Coronary artery (tissue), 2 donors: ENCODE data around the gene KRT81.

Experiments used
- DNase-seq: peaks from one replicate; pipeline ENCODE4 v3.0.0-alpha.2; 2017; ENCODE audit warnings: low spot score
- H3K27ac ChIP-seq, 2 donors: fragments of 200-600 bp; sonication (generic); one replicate each; pipeline ENCODE4 v1.5.1; 2016 to 2019
- H3K4me3 ChIP-seq: fragments of 200-600 bp; sonication (generic); 2 replicates; pipeline ENCODE4 v1.5.1; 2016; ENCODE audit warnings: mild to moderate bottlenecking, moderate library complexity
- CTCF ChIP-seq: fragments of 200-600 bp; sonication (generic); IDR thresholded peaks from one replicate; pipeline ENCODE4 v1.5.1; 2019; ENCODE audit warnings: antibody characterized with exemption

KRT81 gene

GRCh38 chr12:52323416-52324152 lies 32.2 kb upstream of the KRT81 start:
- no peak for TF ChIP-seq CTCF
- H3K4me3 ChIP-seq, result no peak overlapping the region
- no peak for DNase-seq
- no peak overlapping the region for H3K27ac ChIP-seq

GRCh38 chr12:52323001-52323400 lies 31.7 kb upstream of the KRT81 start:
- Histone ChIP-seq H3K4me3 (no peak overlapping the region), H3K27ac (no peak overlapping the region)
- DNase-seq, result no peak
- no peak for TF ChIP-seq CTCF

- no peak overlapping the region for H3K4me3 ChIP-seq
- no peak for DNase-seq
- no peak for TF ChIP-seq CTCF
- H3K27ac ChIP-seq, result no peak overlapping the region
These were observed 30.7 kb upstream of the KRT81 start for GRCh38 chr12:52322069-52322468.

GRCh38 chr12:52321418-52321817 lies 30.1 kb upstream of the KRT81 start:
- no peak for TF ChIP-seq CTCF
- no peak overlapping the region for H3K4me3 ChIP-seq
- H3K27ac ChIP-seq, result no peak overlapping the region
- DNase-seq, result peak; percentile 47

GRCh38 chr12:52320784-52321400 lies 29.6 kb upstream of the KRT81 start, which contains the start of gene KRT83:
Gene KRT83, minus strand, starts transcription at chr12:52321398. Its CDS starts 63 bp downstream, at chr12:52321335.
- TF ChIP-seq CTCF, result no peak
- H3K27ac ChIP-seq, result no peak within 1 kb of the TSS
- no peak within 1 kb of the TSS for H3K4me3 ChIP-seq
- DNase-seq, result peak; percentile 28

GRCh38 chr12:52319097-52319496 lies 27.8 kb upstream of the KRT81 start:
- Histone ChIP-seq H3K27ac (no peak overlapping the region), H3K4me3 (no peak overlapping the region)
- no peak for TF ChIP-seq CTCF
- peak; percentile 41 for DNase-seq
